SK-N-SH (cell line): ENCODE data around the gene GLRA3.

ENCODE experiments used
- CTCF ChIP-seq: fragments of 200-600 bp; sonication (generic); IDR thresholded peaks from 2 replicates; pipeline ENCODE4 v1.6.1; 2017; ENCODE audit warnings: antibody characterized with exemption, mild to moderate bottlenecking, moderate library complexity
- ELF1 ChIP-seq: IDR thresholded peaks from 2 replicates; pipeline ENCODE4 v1.4.0; 2012
- EP300 ChIP-seq, 2 experiments: IDR thresholded peaks; 2 replicates each; pipeline versions ENCODE4 v1.4.0 to v1.6.1; 2012; ENCODE audit warnings: borderline replicate concordance in 1 of 2, low read depth in 1 of 2, low read length in 1 of 2
- FOXJ3 ChIP-seq: sonication (generic); formaldehyde crosslinking; IDR thresholded peaks from 2 replicates; pipeline ENCODE4 v1.5.1; 2020; ENCODE audit warnings: mild to moderate bottlenecking, missing genetic modification reagents
- GABPA ChIP-seq: IDR thresholded peaks from 2 replicates; pipeline ENCODE4 v1.4.0; 2012; ENCODE audit warnings: low read depth, mild to moderate bottlenecking
- MAX ChIP-seq: IDR thresholded peaks from 2 replicates; pipeline ENCODE4 v1.4.0; 2012; ENCODE audit warnings: low read depth
- POLR2AphosphoS5 ChIP-seq: IDR thresholded peaks from 2 replicates; pipeline ENCODE4 v1.6.1; 2012; ENCODE audit warnings: low read depth, low read length
- RAD21 ChIP-seq: IDR thresholded peaks from 2 replicates; pipeline ENCODE4 v1.6.1; 2012; ENCODE audit warnings: mild to moderate bottlenecking, low read length
- TF ChIP-seq, protein P1 (sequence below): IDR thresholded peaks from 2 replicates; pipeline ENCODE4 v1.4.0; 2012; ENCODE audit warnings: low read depth, borderline replicate concordance

DNA sequence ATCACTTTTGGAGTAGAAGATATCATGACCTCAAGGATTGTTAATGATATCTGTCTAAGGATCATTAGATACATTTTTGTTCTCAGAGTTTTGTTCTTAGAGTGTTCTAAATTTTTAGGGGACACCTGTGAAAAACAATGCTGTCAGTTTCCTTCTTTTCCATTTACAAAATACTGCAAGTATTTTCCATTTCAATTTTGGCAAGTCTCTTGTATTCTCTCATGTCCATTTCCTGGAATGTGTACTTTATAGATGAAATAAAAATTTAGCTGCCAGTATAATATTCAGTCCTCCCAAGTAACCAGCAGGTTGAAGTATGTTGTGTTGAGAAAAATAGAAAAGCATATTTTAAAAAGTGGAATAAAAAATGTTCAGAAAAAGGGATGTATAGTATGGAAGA is 188.9 kb downstream of the GLRA3 start:
- TF ChIP-seq RAD21 (no peak), POLR2AphosphoS5 (no peak), MAX (no peak), CTCF (no peak), ELF1 (no peak), EP300 (IDR thresholded peaks at IDR 0.05; ENCODE audit: borderline replicate concordance in 1 of 2, low read depth in 1 of 2, low read length in 1 of 2) (no peak), GABPA (no peak), FOXJ3 (CRISPR knock-in tag) (no peak)
- TF ChIP-seq, protein P1, sequence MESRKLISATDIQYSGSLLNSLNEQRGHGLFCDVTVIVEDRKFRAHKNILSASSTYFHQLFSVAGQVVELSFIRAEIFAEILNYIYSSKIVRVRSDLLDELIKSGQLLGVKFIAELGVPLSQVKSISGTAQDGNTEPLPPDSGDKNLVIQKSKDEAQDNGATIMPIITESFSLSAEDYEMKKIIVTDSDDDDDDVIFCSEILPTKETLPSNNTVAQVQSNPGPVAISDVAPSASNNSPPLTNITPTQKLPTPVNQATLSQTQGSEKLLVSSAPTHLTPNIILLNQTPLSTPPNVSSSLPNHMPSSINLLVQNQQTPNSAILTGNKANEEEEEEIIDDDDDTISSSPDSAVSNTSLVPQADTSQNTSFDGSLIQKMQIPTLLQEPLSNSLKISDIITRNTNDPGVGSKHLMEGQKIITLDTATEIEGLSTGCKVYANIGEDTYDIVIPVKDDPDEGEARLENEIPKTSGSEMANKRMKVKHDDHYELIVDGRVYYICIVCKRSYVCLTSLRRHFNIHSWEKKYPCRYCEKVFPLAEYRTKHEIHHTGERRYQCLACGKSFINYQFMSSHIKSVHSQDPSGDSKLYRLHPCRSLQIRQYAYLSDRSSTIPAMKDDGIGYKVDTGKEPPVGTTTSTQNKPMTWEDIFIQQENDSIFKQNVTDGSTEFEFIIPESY, result no peak
